HG03097 (cell line): ENCODE measurements around the gene ZDHHC11B.
"Not testable (repeated sequence)": the region's sequence is repeated elsewhere in the genome, so short reads cannot be mapped to it uniquely, and the experiment has no call there.

Source experiments
- ATAC-seq: cut with Tn5 transposase; IDR thresholded peaks from one replicate; pipeline ENCODE4 v1.9.1; 2021; ENCODE audit not compliant: unreplicated experiment, low FRiP score

Gene ZDHHC11B

GRCh38 chr5:756865-757345 is 27.6 kb downstream of the ZDHHC11B start:
- no peak for ATAC-seq

- no peak for ATAC-seq
Measured at GRCh38 chr5:756171-756570, 28.4 kb downstream of the ZDHHC11B start.

- not testable (repeated sequence) for ATAC-seq
Measured at GRCh38 chr5:754143-754632, 30.3 kb downstream of the ZDHHC11B start.

GRCh38 chr5:753567-754142 is 30.9 kb downstream of the ZDHHC11B start:
- not testable (repeated sequence) for ATAC-seq

GRCh38 chr5:752532-753115 is 31.9 kb downstream of the ZDHHC11B start:
- ATAC-seq: not testable (repeated sequence)

- not testable (repeated sequence) for ATAC-seq
Measured at GRCh38 chr5:751992-752391, 32.5 kb downstream of the ZDHHC11B start.

- ATAC-seq: no peak
Measured at GRCh38 chr5:751496-751895, 33.0 kb downstream of the ZDHHC11B start.

GRCh38 chr5:750226-750625 is 34.3 kb downstream of the ZDHHC11B start:
- not testable (repeated sequence) for ATAC-seq

- ATAC-seq: no peak
Measured at GRCh38 chr5:749101-749670, 35.3 kb downstream of the ZDHHC11B start.

GRCh38 chr5:748011-748980 is 36.2 kb downstream of the ZDHHC11B start:
- ATAC-seq: not testable (repeated sequence)

- not testable (repeated sequence) for ATAC-seq
Measured at GRCh38 chr5:747303-747844, 37.2 kb downstream of the ZDHHC11B start.

- ATAC-seq: no peak
Measured at GRCh38 chr5:746258-746761, 38.2 kb downstream of the ZDHHC11B start.

- not testable (repeated sequence) for ATAC-seq
Measured at GRCh38 chr5:745272-746142, 39.0 kb downstream of the ZDHHC11B start.

GRCh38 chr5:743696-744404 is 40.7 kb downstream of the ZDHHC11B start:
- not testable (repeated sequence) for ATAC-seq

- ATAC-seq: not testable (repeated sequence)
Measured at GRCh38 chr5:742276-742675, 42.3 kb downstream of the ZDHHC11B start.

- not testable (repeated sequence) for ATAC-seq
Measured at GRCh38 chr5:734145-734544, 50.4 kb downstream of the ZDHHC11B start.

- not testable (repeated sequence) for ATAC-seq
Measured at GRCh38 chr5:732754-733454, 51.6 kb downstream of the ZDHHC11B start.

GRCh38 chr5:729225-729624 is 55.3 kb downstream of the ZDHHC11B start:
- ATAC-seq: not testable (repeated sequence)
